ENCODE measurements around the gene TMEM117.

- TF ChIP-seq POLR2A (IDR thresholded peaks at IDR 0.05) (no peak), CTCF (IDR thresholded peaks at IDR 0.05) (no peak), POLR2AphosphoS5 (IDR thresholded peaks at IDR 0.05; ENCODE audit: insufficient read depth in 1 of 2, low read depth in 1 of 2) (no peak)
These were observed 327.1 kb downstream of the TMEM117 start for GRCh38 chr12:44162961-44163360.
